HCT116 (cell line): Measurements from ENCODE around the gene NUDT8.

Source experiments
- POLR2A ChIP-seq: IDR thresholded peaks from 2 replicates; pipeline ENCODE4 v1.7.0; 2011; ENCODE audit warnings: borderline replicate concordance; ENCODE audit not compliant: insufficient read depth, insufficient read length; ENCODE audit errors: extremely low read depth
- TF ChIP-seq, protein P1 (sequence below), 3 experiments: fragments of 200-600 bp in 1 of 3; sonication (generic) in 1 of 3; IDR thresholded peaks in 2 of 3; conservative IDR thresholded peaks in 1 of 3; 2 replicates each; pipeline ENCODE4 v1.5.1; 2012 to 2017; ENCODE audit warnings: low read depth in 2 of 3, low read length in 2 of 3, antibody characterized with exemption in 1 of 3, borderline replicate concordance in 1 of 3, control low read depth in 1 of 3, mild to moderate bottlenecking in 1 of 3, mixed read lengths in 1 of 3, mixed run types in 1 of 3, moderate library complexity in 1 of 3; ENCODE audit not compliant: insufficient read depth in 1 of 3

DNA sequence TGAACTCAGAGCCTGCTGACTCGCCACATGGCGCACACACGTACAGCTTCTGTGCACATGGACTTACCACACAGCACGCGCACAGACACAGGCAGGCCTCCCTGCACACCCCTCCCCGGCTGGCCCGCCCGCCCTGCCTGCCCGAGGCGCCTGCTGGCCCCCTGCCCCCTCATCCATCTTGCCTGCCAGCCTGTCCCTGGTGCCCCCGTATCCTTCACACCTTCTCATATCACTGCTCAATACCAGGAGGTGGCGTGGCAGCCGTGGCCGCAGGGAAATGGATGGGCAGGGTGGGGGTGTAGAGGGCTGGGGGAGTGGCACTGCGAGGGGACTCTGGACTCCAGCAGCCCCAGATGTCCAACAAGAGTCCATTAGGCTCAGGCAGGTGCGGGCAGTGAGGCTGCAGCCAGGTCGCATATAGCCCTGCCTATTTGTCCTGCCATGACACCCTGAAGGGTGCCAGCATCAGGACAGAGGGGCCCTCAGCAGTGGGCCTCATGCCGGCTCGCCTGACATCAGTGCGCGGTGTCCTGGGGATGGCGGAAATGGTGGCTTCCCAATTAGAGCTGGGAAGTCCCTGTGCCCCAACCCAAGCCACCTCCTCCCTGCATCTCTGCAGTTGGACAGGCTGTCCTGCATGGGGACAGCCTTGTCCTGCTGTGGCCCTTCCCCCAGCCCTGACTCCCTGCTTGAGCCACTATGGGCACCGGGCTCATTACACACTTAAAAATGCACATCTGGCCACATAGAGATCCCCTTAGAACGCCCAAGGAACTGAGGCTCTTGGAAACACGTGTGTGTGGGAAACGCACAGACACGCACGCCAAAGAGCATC is 11.8 kb upstream of the NUDT8 start:
- TF ChIP-seq POLR2A = no peak
- TF ChIP-seq, protein P1, sequence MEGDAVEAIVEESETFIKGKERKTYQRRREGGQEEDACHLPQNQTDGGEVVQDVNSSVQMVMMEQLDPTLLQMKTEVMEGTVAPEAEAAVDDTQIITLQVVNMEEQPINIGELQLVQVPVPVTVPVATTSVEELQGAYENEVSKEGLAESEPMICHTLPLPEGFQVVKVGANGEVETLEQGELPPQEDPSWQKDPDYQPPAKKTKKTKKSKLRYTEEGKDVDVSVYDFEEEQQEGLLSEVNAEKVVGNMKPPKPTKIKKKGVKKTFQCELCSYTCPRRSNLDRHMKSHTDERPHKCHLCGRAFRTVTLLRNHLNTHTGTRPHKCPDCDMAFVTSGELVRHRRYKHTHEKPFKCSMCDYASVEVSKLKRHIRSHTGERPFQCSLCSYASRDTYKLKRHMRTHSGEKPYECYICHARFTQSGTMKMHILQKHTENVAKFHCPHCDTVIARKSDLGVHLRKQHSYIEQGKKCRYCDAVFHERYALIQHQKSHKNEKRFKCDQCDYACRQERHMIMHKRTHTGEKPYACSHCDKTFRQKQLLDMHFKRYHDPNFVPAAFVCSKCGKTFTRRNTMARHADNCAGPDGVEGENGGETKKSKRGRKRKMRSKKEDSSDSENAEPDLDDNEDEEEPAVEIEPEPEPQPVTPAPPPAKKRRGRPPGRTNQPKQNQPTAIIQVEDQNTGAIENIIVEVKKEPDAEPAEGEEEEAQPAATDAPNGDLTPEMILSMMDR (IDR thresholded peaks at IDR 0.05 in 2 of 3, conservative IDR thresholded peaks at IDR 0.05 in 1 of 3; ENCODE audit: borderline replicate concordance in 1 of 3, insufficient read depth in 1 of 3, low read depth in 2 of 3, low read length in 2 of 3) = no peak
